C4-2B (cell line): Measurements from ENCODE around the gene WDR90.

Experiments
- H3K27ac ChIP-seq: fragments of 450-650 bp; 2 replicates; pipeline ENCODE4 v1.5.1; 2017
- ZFX ChIP-seq: fragments of 450-650 bp; IDR thresholded peaks from 2 replicates; pipeline ENCODE4 v1.6.1; 2017
- TF ChIP-seq, protein P1 (sequence below): fragments of 450-650 bp; conservative IDR thresholded peaks from 2 replicates; pipeline ENCODE4 v1.5.1; 2017; ENCODE audit warnings: mild to moderate bottlenecking

Gene WDR90

DNA sequence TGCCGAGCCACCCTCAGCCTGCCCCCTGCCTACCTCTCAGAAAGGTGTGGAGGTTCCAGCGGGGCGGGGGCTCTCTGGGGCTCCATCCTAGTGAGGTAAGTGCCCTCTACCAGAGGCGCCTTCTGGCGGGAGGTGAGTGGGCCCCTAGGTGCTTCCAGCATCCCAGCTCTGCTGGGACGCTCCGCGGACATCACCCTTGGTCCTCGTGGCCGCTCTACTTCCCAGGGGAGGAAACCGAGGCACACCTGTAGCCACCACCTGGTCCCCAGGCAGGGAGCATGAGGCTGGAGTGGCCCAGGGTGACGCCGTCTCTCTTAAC, 6.2 kb upstream of the WDR90 start:
- TF ChIP-seq ZFX: no peak
- TF ChIP-seq, protein P1, sequence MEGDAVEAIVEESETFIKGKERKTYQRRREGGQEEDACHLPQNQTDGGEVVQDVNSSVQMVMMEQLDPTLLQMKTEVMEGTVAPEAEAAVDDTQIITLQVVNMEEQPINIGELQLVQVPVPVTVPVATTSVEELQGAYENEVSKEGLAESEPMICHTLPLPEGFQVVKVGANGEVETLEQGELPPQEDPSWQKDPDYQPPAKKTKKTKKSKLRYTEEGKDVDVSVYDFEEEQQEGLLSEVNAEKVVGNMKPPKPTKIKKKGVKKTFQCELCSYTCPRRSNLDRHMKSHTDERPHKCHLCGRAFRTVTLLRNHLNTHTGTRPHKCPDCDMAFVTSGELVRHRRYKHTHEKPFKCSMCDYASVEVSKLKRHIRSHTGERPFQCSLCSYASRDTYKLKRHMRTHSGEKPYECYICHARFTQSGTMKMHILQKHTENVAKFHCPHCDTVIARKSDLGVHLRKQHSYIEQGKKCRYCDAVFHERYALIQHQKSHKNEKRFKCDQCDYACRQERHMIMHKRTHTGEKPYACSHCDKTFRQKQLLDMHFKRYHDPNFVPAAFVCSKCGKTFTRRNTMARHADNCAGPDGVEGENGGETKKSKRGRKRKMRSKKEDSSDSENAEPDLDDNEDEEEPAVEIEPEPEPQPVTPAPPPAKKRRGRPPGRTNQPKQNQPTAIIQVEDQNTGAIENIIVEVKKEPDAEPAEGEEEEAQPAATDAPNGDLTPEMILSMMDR: no peak
- H3K27ac ChIP-seq: peak overlapping the region; percentile 99

DNA sequence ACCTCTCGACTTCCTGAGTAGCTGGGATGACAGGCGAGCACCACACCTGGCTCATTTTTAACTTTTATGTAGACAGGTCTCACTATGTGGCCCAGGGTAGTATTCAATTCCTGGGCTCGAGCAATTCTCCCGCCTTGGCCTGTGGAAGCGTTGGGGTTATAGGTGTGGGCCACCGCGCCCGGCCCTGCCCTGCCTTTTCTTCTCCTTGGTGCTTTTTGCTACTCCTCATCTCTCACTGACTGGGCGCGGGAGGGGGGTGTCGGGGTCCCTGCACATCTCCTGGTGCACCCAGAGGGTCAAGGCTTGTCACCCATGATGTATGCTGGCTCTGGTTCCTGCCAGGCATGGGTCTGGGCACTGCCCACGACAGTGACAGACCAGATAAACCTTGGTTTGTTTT, 4.6 kb upstream of the WDR90 start:
- peak overlapping the region; percentile 99; the same call in 1 of the 2 replicates for H3K27ac ChIP-seq
- TF ChIP-seq ZFX: no peak
- TF ChIP-seq, protein P1: no peak

DNA sequence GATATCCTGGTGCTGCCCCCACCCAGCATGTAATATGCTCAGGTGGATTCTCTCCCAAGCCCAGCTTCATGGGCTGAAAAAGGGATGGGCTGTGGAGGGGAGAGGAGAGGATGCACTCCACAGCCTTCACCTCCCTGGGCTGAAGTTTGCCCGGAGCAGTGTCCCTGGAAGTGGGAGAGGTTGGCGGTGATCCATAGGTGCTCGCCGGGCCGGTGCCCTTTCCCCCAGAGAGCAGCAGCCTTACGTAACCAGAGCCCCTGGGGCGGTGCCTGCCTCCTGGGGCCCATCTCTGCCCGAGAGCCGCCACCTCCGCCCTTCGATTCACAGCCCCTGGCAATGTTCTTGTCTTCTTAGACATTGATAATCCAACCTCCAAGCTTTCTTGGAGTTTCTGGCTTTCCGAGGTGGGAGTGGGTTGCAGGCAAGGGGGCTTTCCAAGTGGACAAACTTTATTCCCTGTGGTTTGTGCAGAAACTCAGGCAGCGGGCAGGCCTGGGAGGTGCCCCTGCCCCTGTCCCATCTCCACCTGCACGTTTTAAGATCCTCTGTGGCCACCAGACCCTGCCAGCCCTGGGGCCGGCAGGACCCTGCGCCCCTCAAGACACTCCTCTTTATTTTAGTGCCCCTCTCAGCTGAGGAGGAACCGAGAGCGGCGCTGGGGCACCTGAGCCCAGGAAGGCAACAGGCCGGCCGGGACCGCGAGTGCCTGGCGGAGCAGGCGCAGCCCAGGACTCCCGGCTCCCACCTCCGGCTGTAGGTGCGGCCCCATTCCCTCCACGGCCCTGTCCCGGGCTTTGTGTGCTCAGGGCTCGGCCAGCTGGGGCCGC, 3.1 kb upstream of the WDR90 start:
- no peak for TF ChIP-seq ZFX
- TF ChIP-seq, protein P1: no peak
- H3K27ac ChIP-seq: peak overlapping the region; percentile 99

DNA sequence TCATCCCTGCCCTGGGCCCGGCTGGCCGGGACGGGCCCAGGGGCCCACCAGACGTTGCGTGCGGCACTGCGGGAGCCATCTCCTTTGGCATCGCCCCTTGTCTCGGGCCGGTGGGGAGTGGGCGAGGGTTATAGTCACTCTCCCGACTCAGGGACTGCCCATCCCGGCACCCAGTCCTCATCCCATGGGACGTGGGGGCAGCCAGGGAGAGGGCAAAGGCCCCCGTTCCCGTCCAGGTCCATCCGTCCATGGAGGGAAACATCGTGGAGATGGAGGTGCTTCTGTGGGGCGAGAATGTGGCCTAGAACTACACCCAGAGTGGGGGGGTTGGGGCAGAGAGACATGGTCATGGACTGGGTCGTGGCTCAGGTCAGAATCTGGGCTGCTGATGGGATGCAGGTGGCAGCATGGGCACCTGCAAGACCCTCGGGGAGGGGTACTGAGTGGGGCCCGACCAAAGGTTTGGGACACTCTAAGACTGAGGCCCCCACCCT, 2.4 kb upstream of the WDR90 start:
- peak overlapping the region; percentile 99 for H3K27ac ChIP-seq
- TF ChIP-seq, protein P1: no peak
- TF ChIP-seq ZFX: no peak

DNA sequence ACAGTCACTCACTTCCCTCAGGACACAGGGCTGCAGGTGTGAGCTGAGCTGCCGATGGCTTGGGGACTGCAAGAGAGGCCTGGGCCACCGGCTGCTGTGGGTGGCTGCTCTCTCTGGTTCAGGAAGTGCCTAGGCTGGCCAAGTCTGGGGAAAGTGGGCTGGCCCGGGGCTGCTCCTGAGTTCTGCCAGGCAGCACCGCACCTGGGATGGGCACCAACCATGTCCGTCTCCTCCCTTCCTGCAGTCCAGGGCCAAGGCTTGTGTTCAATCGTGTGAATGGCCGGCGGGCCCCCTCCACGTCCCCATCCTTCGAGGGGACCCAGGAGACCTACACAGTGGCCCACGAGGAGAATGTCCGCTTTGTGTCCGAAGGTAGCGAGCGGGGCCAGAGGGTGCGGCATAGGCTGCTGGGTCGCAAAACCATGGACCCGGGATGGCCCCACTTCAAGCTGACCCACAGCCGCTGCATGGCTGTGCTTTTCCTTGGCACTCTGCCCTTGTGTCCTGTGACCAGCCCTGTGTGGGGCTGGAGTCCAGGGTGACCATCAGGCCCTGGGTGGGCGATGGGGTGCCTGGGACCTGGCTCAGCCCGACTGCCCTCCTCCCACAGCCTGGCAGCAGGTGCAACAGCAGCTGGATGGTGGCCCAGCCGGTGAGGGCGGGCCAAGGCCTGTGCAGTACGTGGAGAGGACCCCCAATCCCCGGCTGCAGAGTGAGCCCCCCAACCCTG, 1.8 kb upstream of the WDR90 start:
- peak overlapping the region; percentile 99 for H3K27ac ChIP-seq
- no peak for TF ChIP-seq ZFX
- TF ChIP-seq, protein P1: no peak

DNA sequence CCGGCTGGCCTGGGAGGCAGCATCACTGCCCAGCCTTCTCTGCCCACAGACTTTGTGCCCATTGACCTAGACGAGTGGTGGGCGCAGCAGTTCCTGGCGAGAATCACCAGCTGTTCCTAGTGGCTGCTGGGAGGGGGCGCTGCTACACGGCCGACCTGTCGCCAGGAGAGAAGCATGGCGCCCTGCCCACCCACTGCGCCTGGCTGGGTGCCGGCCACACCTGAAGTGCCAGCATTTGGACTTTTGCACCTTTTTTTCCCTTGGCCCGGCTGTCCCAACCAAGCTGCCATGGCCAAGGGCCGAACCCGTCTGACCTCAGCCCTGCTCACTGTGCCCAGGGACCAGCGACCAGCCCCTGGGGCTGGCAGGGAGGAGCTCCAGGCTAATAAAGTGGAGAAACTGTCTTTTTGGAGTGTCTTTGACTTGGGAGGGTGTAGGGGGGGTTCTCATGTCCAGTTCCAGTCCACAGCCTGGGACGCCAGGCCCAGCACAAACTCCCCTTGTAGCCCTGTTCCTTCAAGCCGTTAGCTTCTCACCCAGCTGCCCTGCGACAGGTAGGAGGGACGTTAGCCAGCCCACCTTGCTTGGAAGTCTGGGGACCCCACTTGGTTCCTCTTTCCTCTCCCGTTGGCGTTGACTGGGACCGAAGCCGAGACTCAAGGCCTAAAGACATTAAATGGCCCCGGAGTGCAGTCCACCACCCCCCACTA, 939 bp upstream of the WDR90 start:
- H3K27ac ChIP-seq: peak overlapping the region; percentile 99
- TF ChIP-seq ZFX: no peak
- TF ChIP-seq, protein P1: peak; percentile 88
